Measurements from ENCODE around the gene SPDYE18. TPM values are rescaled to one million over a fixed set of nuclear protein-coding genes. Genes with fewer than 3 reads are reported as not detected.
"Not testable (repeated sequence)": the region's sequence is repeated elsewhere in the genome, so short reads cannot be mapped to it uniquely, and the experiment has no call there.

The SPDYE18 gene
- not detected for total RNA-seq

GRCh38 chr7:77062557-77062956, at the start of gene SPDYE18:
TSS of gene SPDYE18 (minus strand) at chr7:77062558. CDS start at chr7:77060512, 2,046 bp downstream.
- peak; percentile 82 for ATAC-seq

- not testable (repeated sequence) for ATAC-seq
Observed at GRCh38 chr7:77108362-77108761, 46.0 kb upstream of the SPDYE18 start.

GRCh38 chr7:77107659-77108058, 45.3 kb upstream of the SPDYE18 start:
- not testable (repeated sequence) for ATAC-seq

- not testable (repeated sequence) for ATAC-seq
Observed at GRCh38 chr7:77105904-77106303, 43.5 kb upstream of the SPDYE18 start.

GRCh38 chr7:77102671-77103070, 40.3 kb upstream of the SPDYE18 start:
- ATAC-seq: not testable (repeated sequence)

- ATAC-seq: not testable (repeated sequence)
Observed at GRCh38 chr7:77101187-77101586, 38.8 kb upstream of the SPDYE18 start.

- not testable (repeated sequence) for ATAC-seq
Observed at GRCh38 chr7:77100501-77100900, 38.1 kb upstream of the SPDYE18 start.

GRCh38 chr7:77092301-77092700, 29.9 kb upstream of the SPDYE18 start:
- not testable (repeated sequence) for ATAC-seq

- ATAC-seq: not testable (repeated sequence)
Observed at GRCh38 chr7:77082192-77082591, 19.8 kb upstream of the SPDYE18 start.

GRCh38 chr7:77080236-77080635, 17.9 kb upstream of the SPDYE18 start:
- ATAC-seq: not testable (repeated sequence)

- ATAC-seq: not testable (repeated sequence)
Observed at GRCh38 chr7:77079624-77080023, 17.3 kb upstream of the SPDYE18 start.

- ATAC-seq: not testable (repeated sequence)
Observed at GRCh38 chr7:77079112-77079511, 16.8 kb upstream of the SPDYE18 start.

- not testable (repeated sequence) for ATAC-seq
Observed at GRCh38 chr7:77077060-77077459, 14.7 kb upstream of the SPDYE18 start.

- not testable (repeated sequence) for ATAC-seq
Observed at GRCh38 chr7:77074786-77075396, 12.5 kb upstream of the SPDYE18 start.

- ATAC-seq: not testable (repeated sequence)
Observed at GRCh38 chr7:77071108-77071507, 8.8 kb upstream of the SPDYE18 start.

GRCh38 chr7:77065869-77066268, 3.5 kb upstream of the SPDYE18 start:
- ATAC-seq: not testable (repeated sequence)

- ATAC-seq: peak; percentile 52
Observed at GRCh38 chr7:77063732-77064131, 1.4 kb upstream of the SPDYE18 start.

- not testable (repeated sequence) for ATAC-seq
Observed at GRCh38 chr7:77032261-77032660, 30.1 kb downstream of the SPDYE18 start, which contains the start of gene SPDYE17. TSS of gene SPDYE17 (minus strand) at chr7:77032361. CDS start at chr7:77030570, 1,791 bp downstream.

- not testable (repeated sequence) for ATAC-seq
Observed at GRCh38 chr7:77026349-77026748, 36.0 kb downstream of the SPDYE18 start.

- ATAC-seq: peak; percentile 72
Observed at GRCh38 chr7:77010074-77010680, 52.2 kb downstream of the SPDYE18 start.

- ATAC-seq: peak; percentile 81
Observed at GRCh38 chr7:77008000-77008399, 54.4 kb downstream of the SPDYE18 start.

GRCh38 chr7:77006127-77007110, 55.9 kb downstream of the SPDYE18 start:
- peak; percentile 85 for ATAC-seq
